HG02870 (cell line): ENCODE data around the gene PCDHA5.
"Not testable (repeated sequence)": the region's sequence is repeated elsewhere in the genome, so short reads cannot be mapped to it uniquely, and the experiment has no call there.

Experiments
- ATAC-seq: cut with Tn5 transposase; IDR thresholded peaks from one replicate; pipeline ENCODE4 v1.9.1; 2021; ENCODE audit warnings: mild to moderate bottlenecking, moderate library complexity; ENCODE audit not compliant: unreplicated experiment

PCDHA5 gene

GRCh38 chr5:140821375-140822280, at the start of gene PCDHA5:
Gene PCDHA5 (plus strand): TSS chr5:140821613.
- ATAC-seq, result no peak

- no peak for ATAC-seq
Measured at GRCh38 chr5:140780512-140780911, 40.9 kb upstream of the PCDHA5 start.

- no peak for ATAC-seq
Measured at GRCh38 chr5:140785905-140786686, 35.3 kb upstream of the PCDHA5 start, which contains the start of gene PCDHA1. Gene PCDHA1 (plus strand): TSS chr5:140786140.

GRCh38 chr5:140787422-140787821, 34.0 kb upstream of the PCDHA5 start:
- ATAC-seq, result not testable (repeated sequence)

GRCh38 chr5:140787849-140788504, 33.4 kb upstream of the PCDHA5 start:
- not testable (repeated sequence) for ATAC-seq

GRCh38 chr5:140791089-140791488, 30.3 kb upstream of the PCDHA5 start:
- ATAC-seq, result no peak

- no peak for ATAC-seq
Measured at GRCh38 chr5:140794595-140795258, 26.7 kb upstream of the PCDHA5 start, which contains the start of gene PCDHA2. Gene PCDHA2 (plus strand): TSS chr5:140794852.

GRCh38 chr5:140795259-140795641, 26.2 kb upstream of the PCDHA5 start:
- no peak for ATAC-seq

GRCh38 chr5:140796072-140796717, 25.2 kb upstream of the PCDHA5 start:
- ATAC-seq, result not testable (repeated sequence)

- no peak for ATAC-seq
Measured at GRCh38 chr5:140796718-140797095, 24.7 kb upstream of the PCDHA5 start.

- ATAC-seq, result no peak
Measured at GRCh38 chr5:140800816-140801493, 20.5 kb upstream of the PCDHA5 start, which contains the start of gene PCDHA3. Gene PCDHA3 (plus strand): TSS chr5:140801057.

- ATAC-seq, result no peak
Measured at GRCh38 chr5:140801494-140801841, 19.9 kb upstream of the PCDHA5 start.

- not testable (repeated sequence) for ATAC-seq
Measured at GRCh38 chr5:140802381-140802780, 19.0 kb upstream of the PCDHA5 start.

GRCh38 chr5:140802781-140803271, 18.6 kb upstream of the PCDHA5 start:
- no peak for ATAC-seq

GRCh38 chr5:140806834-140807775, 14.3 kb upstream of the PCDHA5 start, which contains the start of gene PCDHA4:
Gene PCDHA4 (plus strand): TSS chr5:140807068.
- no peak for ATAC-seq

GRCh38 chr5:140808241-140808888, 13.0 kb upstream of the PCDHA5 start:
- ATAC-seq, result not testable (repeated sequence)

- no peak for ATAC-seq
Measured at GRCh38 chr5:140808889-140809291, 12.5 kb upstream of the PCDHA5 start.

GRCh38 chr5:140822281-140822629, 842 bp downstream of the PCDHA5 start:
- ATAC-seq, result no peak
